ENCODE results near the gene TICAM1. TPM values are rescaled to one million over a fixed set of nuclear protein-coding genes. Genes with fewer than 3 reads are reported as not detected.

Gene TICAM1
- total RNA-seq, 1 experiment from 2014 or later, result 12.2 TPM

- in situ Hi-C loops (cut with HindIII; ENCODE audit: low pct_unique_long_range_greater_than_20kb, low sequenced_read_pairs), result no loop called here
- BruUV-seq (replicated peaks), result no TSS peak
These were observed 7.7 kb upstream of the TICAM1 start for GRCh38 chr19:4839192-4839591.

DNA sequence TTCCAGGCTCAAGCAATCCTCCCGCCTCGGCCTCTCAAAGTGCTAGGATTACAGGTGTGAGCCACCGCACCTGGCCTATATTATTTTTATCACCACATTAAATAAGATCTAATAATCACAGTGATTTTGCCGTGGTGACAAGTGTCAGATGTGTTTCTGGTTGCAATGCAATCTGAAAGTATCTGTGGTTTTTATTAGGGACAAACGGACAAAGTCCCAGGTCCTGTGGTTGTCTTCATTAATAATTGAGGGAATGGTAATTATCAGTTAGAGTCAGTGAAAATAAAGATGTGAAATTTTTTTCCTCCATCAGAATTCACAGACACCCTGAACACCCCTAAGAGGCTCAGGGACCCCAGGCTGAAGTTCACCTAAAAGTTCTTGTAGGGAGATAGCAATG is 1.3 kb upstream of the TICAM1 start:
- no TSS peak for BruUV-seq (replicated peaks)

More at GRCh38 chr19:4839192-4839591, 7.7 kb upstream of the TICAM1 start:
- intact Hi-C loops (cut with micrococcal nuclease; ENCODE audit: unreplicated experiment), result no loop called here
- Histone ChIP-seq H3K9me3 (ENCODE audit: control insufficient read depth, insufficient read depth, low read depth, low read length) (no peaks in the 10 kb centered on the region), H3K4me1 (ENCODE audit: control insufficient read depth, insufficient read depth, low read length) (no peaks in the 10 kb centered on the region), H3K36me3 (ENCODE audit: control insufficient read depth, insufficient read depth, low read length) (no peaks in the 10 kb centered on the region), H3K27ac (ENCODE audit: low read length) (no peak overlapping the region), H3K4me3 (ENCODE audit: low read depth in 2 of 2, low read length in 2 of 2) (no peak overlapping the region), H3K27me3 (ENCODE audit: control insufficient read depth, insufficient read depth, low read length) (no peaks in the 10 kb centered on the region)
- ChIA-PET POLR2A (no interaction called here), CTCF (no interaction called here)
- ATAC-seq (no peak), DNase-seq (ENCODE audit: low read depth, low spot score) (no peak)
- TF ChIP-seq SIN3A (IDR thresholded peaks at IDR 0.05; ENCODE audit: borderline replicate concordance, insufficient read depth, low read depth, low read length) (no peak), POLR2AphosphoS5 (IDR thresholded peaks at IDR 0.05; ENCODE audit: low read depth, low read length) (no peak), CTCF (IDR thresholded peaks at IDR 0.05) (no peak), REST (IDR thresholded peaks at IDR 0.05; ENCODE audit: insufficient read depth in 1 of 2, low read depth in 2 of 2, low read length in 1 of 2) (no peak), TCF7L2 (IDR thresholded peaks at IDR 0.05; ENCODE audit: low read depth, low read length) (no peak)

More for the DNA sequence above, 1.3 kb upstream of the TICAM1 start:
- ChIA-PET POLR2A (no interaction called here), CTCF (no interaction called here)
- intact Hi-C loops (cut with micrococcal nuclease; ENCODE audit: unreplicated experiment) (no loop called here), in situ Hi-C loops (cut with HindIII; ENCODE audit: low pct_unique_long_range_greater_than_20kb, low sequenced_read_pairs) (no loop called here)
- H3K9me3 ChIP-seq (ENCODE audit: control insufficient read depth, insufficient read depth, low read depth, low read length), result no peaks in the 10 kb centered on the region
- DNase-seq (ENCODE audit: low read depth, low spot score) (no peak), ATAC-seq (no peak)
- no peaks in the 10 kb centered on the region for H3K27me3 ChIP-seq (ENCODE audit: control insufficient read depth, insufficient read depth, low read length)
- H3K4me3 ChIP-seq (ENCODE audit: low read depth in 2 of 2, low read length in 2 of 2), result no peak overlapping the region
- H3K36me3 ChIP-seq (ENCODE audit: control insufficient read depth, insufficient read depth, low read length), result peaks cover 3% of the 10 kb centered on the region; the same call in 1 of the 2 replicates
- no peaks in the 10 kb centered on the region; the same call in none of the 2 replicates for H3K4me1 ChIP-seq (ENCODE audit: control insufficient read depth, insufficient read depth, low read length)
- no peak overlapping the region for H3K27ac ChIP-seq (ENCODE audit: low read length)
- no peak for TF ChIP-seq TCF7L2 (IDR thresholded peaks at IDR 0.05; ENCODE audit: low read depth, low read length)
- no peak for TF ChIP-seq POLR2AphosphoS5 (IDR thresholded peaks at IDR 0.05; ENCODE audit: low read depth, low read length)
- no peak for TF ChIP-seq REST (IDR thresholded peaks at IDR 0.05; ENCODE audit: insufficient read depth in 1 of 2, low read depth in 2 of 2, low read length in 1 of 2)
- TF ChIP-seq CTCF (IDR thresholded peaks at IDR 0.05), result no peak
- TF ChIP-seq SIN3A (IDR thresholded peaks at IDR 0.05; ENCODE audit: borderline replicate concordance, insufficient read depth, low read depth, low read length), result no peak

Data from Panc1 (cell line).